H1 (cell line): ENCODE measurements around the gene PMM2. TPM values are rescaled to one million over a fixed set of nuclear protein-coding genes. Genes with fewer than 3 reads are reported as not detected.
"Not testable (repeated sequence)": the region's sequence is repeated elsewhere in the genome, so short reads cannot be mapped to it uniquely, and the experiment has no call there.

Source experiments
- CTCF ChIA-PET: fragments of 300-600 bp; sonication (Branson Sonifier 250); formaldehyde crosslinking; loops from one replicate; lab custom pipeline; 2021; ENCODE audit not compliant: partially characterized antibody; lab: Charles Lee
- POLR2A ChIA-PET: fragments of 300-600 bp; sonication (Branson Sonifier 250); formaldehyde crosslinking; loops from one replicate; lab custom pipeline; 2021; ENCODE audit warnings: inconsistent platforms; ENCODE audit not compliant: partially characterized antibody; lab: Charles Lee
- DNase-seq, 2 experiments: peaks; one replicate each; pipeline versions ENCODE4 v3.0.0 to v3.0.0-alpha.2; 2010 to 2022; ENCODE audit warnings: low spot score in 2 of 2, low read depth in 1 of 2, mixed read lengths in 1 of 2
- FAIRE-seq: peaks from 2 replicates; lab custom pipeline; 2011; peaks lifted over from hg19 to GRCh38; lab: Jason Lieb, UNC
- H2AFZ ChIP-seq: 2 replicates; pipeline ENCODE4 v1.8.1; 2012; ENCODE audit warnings: low read length, inconsistent platforms
- H2AK5ac ChIP-seq: 2 replicates; pipeline ENCODE4 v1.6.1; 2013; ENCODE audit warnings: low read depth, low read length
- H2BK120ac ChIP-seq: replicated peaks from 2 replicates; pipeline ENCODE3; 2013; ENCODE audit warnings: low read depth, low read length, inconsistent platforms
- H2BK12ac ChIP-seq: 2 replicates; pipeline ENCODE4 v1.6.1; 2013; ENCODE audit warnings: low read depth, low read length
- H2BK15ac ChIP-seq: 2 replicates; pipeline ENCODE4 v1.6.1; 2013; ENCODE audit warnings: low read length
- H2BK20ac ChIP-seq: 2 replicates; pipeline ENCODE4 v1.6.1; 2013; ENCODE audit warnings: low read length
- H2BK5ac ChIP-seq: 2 replicates; pipeline ENCODE4 v1.6.1; 2013; ENCODE audit warnings: low read depth, low read length
- H3K14ac ChIP-seq: 2 replicates; pipeline ENCODE4 v1.6.1; 2013; ENCODE audit warnings: inconsistent platforms; ENCODE audit not compliant: insufficient read length
- H3K18ac ChIP-seq: 2 replicates; pipeline ENCODE4 v1.6.1; 2013; ENCODE audit warnings: low read length; ENCODE audit errors: extremely low read depth
- H3K23ac ChIP-seq: 2 replicates; pipeline ENCODE4 v1.6.1; 2013; ENCODE audit warnings: inconsistent platforms; ENCODE audit not compliant: insufficient read length
- H3K23me2 ChIP-seq: 2 replicates; pipeline ENCODE4 v1.6.1; 2013; ENCODE audit warnings: low read depth, low read length
- H3K27ac ChIP-seq: 2 replicates; pipeline ENCODE4 v1.6.1; 2011; ENCODE audit warnings: low read depth, low read length, inconsistent platforms
- H3K27me3 ChIP-seq, 4 experiments: replicated peaks in 1 of 4; 1 replicate in 1 of 4; 2 replicates in 3 of 4; pipeline versions ENCODE4 v1.6.1 to v1.8.1; 2011 to 2013; ENCODE audit warnings: low read length in 3 of 4, mild to moderate bottlenecking in 3 of 4, inconsistent platforms in 2 of 4, mixed read lengths in 2 of 4, moderate library complexity in 1 of 4; ENCODE audit not compliant: control insufficient read depth in 3 of 4, insufficient read depth in 3 of 4; ENCODE audit errors: extremely low read depth in 1 of 4
- H3K36me3 ChIP-seq, 4 experiments: 2 replicates each; pipeline versions ENCODE4 v1.6.1 to v1.8.1; 2011 to 2013; ENCODE audit warnings: mild to moderate bottlenecking in 4 of 4, low read length in 3 of 4, moderate library complexity in 2 of 4, control low read depth in 1 of 4, inconsistent platforms in 1 of 4; ENCODE audit not compliant: insufficient read depth in 4 of 4, control insufficient read depth in 2 of 4
- H3K4ac ChIP-seq: replicated peaks from 2 replicates; pipeline ENCODE3; 2013; ENCODE audit warnings: low read length, low read depth, mixed read lengths, inconsistent platforms; ENCODE audit not compliant: insufficient read length
- H3K4me1 ChIP-seq, 4 experiments: replicated peaks in 1 of 4; 1 replicate in 1 of 4; 2 replicates in 3 of 4; pipeline versions ENCODE4 v1.6.1 to v1.8.1; 2011 to 2013; ENCODE audit warnings: low read length in 3 of 4, inconsistent platforms in 2 of 4, mixed read lengths in 1 of 4; ENCODE audit not compliant: insufficient read depth in 4 of 4, control insufficient read depth in 3 of 4
- H3K4me2 ChIP-seq, 2 experiments: 2 replicates each; pipeline versions ENCODE4 v1.6.1 to v1.8.1; 2011 to 2013; ENCODE audit warnings: low read depth in 2 of 2, low read length in 2 of 2, control low read depth in 1 of 2, inconsistent platforms in 1 of 2, mild to moderate bottlenecking in 1 of 2; ENCODE audit not compliant: insufficient read depth in 1 of 2
- H3K4me3 ChIP-seq, 4 experiments: fragments of 200-600, 300-600 bp in 1 of 4; sonication (generic), shearing (Covaris generic), sonication (Bioruptor Twin) in 1 of 4; 2 replicates each; pipeline versions ENCODE4 v1.5.1 to v1.8.1; 2011 to 2016; ENCODE audit warnings: low read length in 4 of 4, low read depth in 3 of 4, control low read depth in 2 of 4, inconsistent platforms in 2 of 4, mild to moderate bottlenecking in 2 of 4, mixed read lengths in 1 of 4, moderate library complexity in 1 of 4; ENCODE audit not compliant: insufficient read depth in 2 of 4; ENCODE audit errors: extremely low read depth in 1 of 4
- H3K56ac ChIP-seq: replicated peaks from 2 replicates; pipeline ENCODE3; 2013; ENCODE audit warnings: low read depth, mild to moderate bottlenecking, mixed read lengths, low read length, inconsistent platforms; ENCODE audit not compliant: insufficient read length
- H3K79me1 ChIP-seq: 2 replicates; pipeline ENCODE4 v1.6.1; 2013; ENCODE audit warnings: low read depth, low read length, control low read depth
- H3K79me2 ChIP-seq, 2 experiments: 2 replicates each; pipeline versions ENCODE4 v1.6.1 to v1.8.1; 2012 to 2013; ENCODE audit warnings: low read length in 2 of 2, mild to moderate bottlenecking in 2 of 2, inconsistent platforms in 1 of 2; ENCODE audit not compliant: insufficient read depth in 2 of 2, control insufficient read depth in 1 of 2
- H3K9ac ChIP-seq, 4 experiments: replicated peaks in 1 of 4; 1 replicate in 1 of 4; 2 replicates in 3 of 4; pipeline versions ENCODE4 v1.6.1 to v1.8.1; 2011 to 2013; ENCODE audit warnings: low read depth in 3 of 4, low read length in 3 of 4, control low read depth in 2 of 4, mild to moderate bottlenecking in 2 of 4, moderate library complexity in 2 of 4, inconsistent platforms in 1 of 4; ENCODE audit errors: extremely low read depth in 1 of 4
- H3K9me3 ChIP-seq, 2 experiments: 2 replicates each; pipeline versions ENCODE4 v1.6.1 to v1.8.1; 2012 to 2013; ENCODE audit warnings: mild to moderate bottlenecking in 2 of 2, moderate library complexity in 2 of 2, control low read depth in 1 of 2, inconsistent platforms in 1 of 2, low read depth in 1 of 2, low read length in 1 of 2, mixed read lengths in 1 of 2; ENCODE audit not compliant: insufficient read depth in 2 of 2
- H4K20me1 ChIP-seq, 2 experiments: replicated peaks in 1 of 2; 2 replicates each; pipeline versions ENCODE3 to v1.8.1; 2011 to 2013; ENCODE audit warnings: inconsistent platforms in 2 of 2, low read length in 2 of 2, mild to moderate bottlenecking in 1 of 2; ENCODE audit not compliant: insufficient read depth in 2 of 2, control insufficient read depth in 1 of 2
- H4K5ac ChIP-seq: 2 replicates; pipeline ENCODE4 v1.6.1; 2013; ENCODE audit warnings: low read length, low read depth, mixed read lengths, inconsistent platforms; ENCODE audit not compliant: insufficient read length
- H4K8ac ChIP-seq: 2 replicates; pipeline ENCODE4 v1.8.0; 2013; ENCODE audit warnings: mild to moderate bottlenecking, moderate library complexity, low read length, inconsistent platforms; ENCODE audit not compliant: insufficient read depth; ENCODE audit errors: extremely low read depth
- H4K91ac ChIP-seq: replicated peaks from 2 replicates; pipeline ENCODE3; 2013; ENCODE audit warnings: low read length, mixed read lengths, inconsistent platforms; ENCODE audit not compliant: insufficient read length
- SIN3A ChIP-seq, 2 experiments: IDR thresholded peaks in 1 of 2; conservative IDR thresholded peaks in 1 of 2; 2 replicates each; pipeline ENCODE4 v1.6.1; 2011 to 2012; ENCODE audit warnings: low read length in 2 of 2, improper control_type of control experiment in 1 of 2, low read depth in 1 of 2, mild to moderate bottlenecking in 1 of 2
- WGBS, 2 experiments: shearing (Covaris generic) in 1 of 2; methylation state at CpG; one replicate each; pipeline versions ENCODE4 v1.1.6 to v1.1.7; 2013 to 2015; ENCODE audit warnings: low lambda C conversion rate in 2 of 2, mixed read lengths in 2 of 2, inconsistent platforms in 1 of 2, low coverage in 1 of 2, missing lambda C conversion rate in 1 of 2; ENCODE audit not compliant: insufficient replicate concordance in 2 of 2, insufficient coverage in 1 of 2, insufficient read length in 1 of 2; ENCODE audit errors: extremely low coverage in 1 of 2, missing lambda C conversion rate in 1 of 2; 5-methylcytosine and 5-hydroxymethylcytosine counted together
- polyA plus RNA-seq, 7 experiments: library from polyadenylated mRNA; depleted of rRNA in 3 of 7; stranded (reverse) in 5 of 7; unstranded in 2 of 7; fragments of >200 nt in 5 of 7; fragments of 200-250 nt in 2 of 7; gene quantifications; 1 replicate in 5 of 7; 2 replicates in 1 of 7; 4 replicates in 1 of 7; pipeline versions ENCODE4 v1.2.1 to v1.2.3, GENCODE V29; 2011 to 2013; ENCODE audit warnings: missing spikeins in 2 of 7, mixed read lengths in 2 of 7
- total RNA-seq: library from RNA; stranded (reverse); fragmentation: NEBNext Ultra II Directional; extraction: Animal tissue kit (Norgen Biotek cat#: 25700); gene quantifications from 2 replicates; pipeline ENCODE4 v1.2.1, GENCODE V29; 2021

Gene PMM2
- total and polyA plus RNA-seq, 2 of the 8 experiments (the other 6 are each of a cell fraction or from before 2014, with no cell fraction given) = 26.2 to 49.4 TPM

DNA sequence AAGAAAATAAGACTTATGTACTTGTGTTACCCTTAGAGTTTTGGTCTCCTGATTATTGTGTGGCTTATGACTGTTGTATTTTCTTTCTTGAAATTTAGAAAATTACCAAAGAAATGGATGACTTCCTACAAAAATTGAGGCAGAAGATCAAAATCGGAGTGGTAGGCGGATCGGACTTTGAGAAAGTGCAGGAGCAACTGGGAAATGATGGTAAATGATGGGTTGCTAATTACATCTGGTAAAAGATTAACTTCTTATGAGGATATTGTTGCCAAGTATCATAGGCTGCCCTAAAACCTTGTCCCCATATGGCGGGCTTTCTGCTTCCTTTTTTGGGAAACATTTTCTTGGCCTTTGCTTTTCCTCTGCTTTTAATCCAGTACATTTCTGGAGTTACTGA, 4.1 kb downstream of the PMM2 start (continued):
- no peak for TF ChIP-seq SIN3A (conservative IDR thresholded peaks at IDR 0.05 in 1 of 2, IDR thresholded peaks at IDR 0.05 in 1 of 2; ENCODE audit: low read depth in 1 of 2, low read length in 2 of 2)
- TF ChIP-seq, all 59 proteins: peak for 0

DNA sequence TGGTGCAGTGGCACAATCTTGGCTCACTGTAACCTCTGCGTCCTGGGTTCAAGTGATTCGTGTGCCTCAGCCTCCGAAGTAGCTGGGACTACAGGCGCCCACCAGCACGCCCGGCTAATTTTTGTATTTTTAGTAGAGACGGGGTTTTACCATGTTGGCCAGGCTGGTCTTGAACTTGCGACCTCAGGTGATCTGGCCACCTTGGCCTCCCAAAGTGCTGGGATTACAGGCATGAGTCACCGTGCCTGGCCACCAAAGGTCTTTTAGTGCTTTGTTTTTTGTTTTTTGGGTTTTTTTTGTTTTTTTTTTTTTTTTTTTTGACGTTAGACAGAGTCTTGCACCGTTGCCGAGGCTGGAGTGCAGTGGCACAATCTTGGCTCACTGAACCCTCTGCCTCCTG, 6.1 kb downstream of the PMM2 start:
- CTCF ChIA-PET = interaction anchor here (1.0 to 1.1 kb wide), 2 partner anchors 17 to 143 kb away, joined by 3 read pairs; no protein-coding TSS in a partner anchor
- peaks cover 26 to 67% (median 54%) of the 10 kb centered on the region in 4 experiments for H3K36me3 ChIP-seq

More for the DNA sequence above, 6.1 kb downstream of the PMM2 start:
- not testable (repeated sequence) for H3K9ac ChIP-seq, H2BK12ac ChIP-seq, H3K14ac ChIP-seq, H2AFZ ChIP-seq, H4K5ac ChIP-seq, H2BK5ac ChIP-seq, H3K4me2 ChIP-seq, H2AK5ac ChIP-seq, H4K91ac ChIP-seq, H3K9me3 ChIP-seq, H4K20me1 ChIP-seq, H2BK120ac ChIP-seq, H3K56ac ChIP-seq, H2BK20ac ChIP-seq, H3K27me3 ChIP-seq, H4K8ac ChIP-seq, H3K23ac ChIP-seq, H3K79me1 ChIP-seq, H3K4me3 ChIP-seq, H3K23me2 ChIP-seq, DNase-seq, H2BK15ac ChIP-seq, H3K27ac ChIP-seq, H3K4ac ChIP-seq, H3K4me1 ChIP-seq, H3K18ac ChIP-seq, FAIRE-seq
- WGBS, 2 experiments = 94% methylated on average over 12 of the region's 12 CpGs; no CpG with 5 or more reads in 1 of the 2 experiments
- POLR2A ChIA-PET = interaction anchor here (0.7 to 2.1 kb wide), 4 partner anchors 8 to 67 kb away, joined by 3 to 7 read pairs (median 6); no protein-coding TSS in a partner anchor
- peaks cover 2 to 40% of the 10 kb centered on the region in 2 experiments for H3K79me2 ChIP-seq
